ENCODE results near the gene ODC1. TPM values are rescaled to one million over a fixed set of nuclear protein-coding genes. Genes with fewer than 3 reads are reported as not detected.

ODC1 gene
- polyA plus RNA-seq: 10 to 100 TPM in 1 of 2 donors, 1 to 10 TPM in 1; 5.1 to 19.4 TPM

- WGBS, 2 donors: 0 to 1% methylated on average over 42 to 99 of the region's 99 CpGs
- Histone ChIP-seq H3K27ac (ENCODE audit: low read depth in 2 of 2, low read length in 1 of 2) (peak within 1 kb of the TSS; percentile 92 to 94), H3K4me3 (ENCODE audit: low read depth in 1 of 2, low read length in 2 of 2) (peak within 1 kb of the TSS; percentile 63 to 64), H3K36me3 (ENCODE audit: control insufficient read depth in 2 of 2, insufficient read depth in 2 of 2, low read length in 1 of 2) (peaks cover 0 to 6% of the 10 kb centered on the region in 2 donors), H3K4me1 (ENCODE audit: control insufficient read depth in 2 of 2, insufficient read depth in 2 of 2, low read length in 1 of 2) (peaks cover 0 to 4% of the 10 kb centered on the region in 2 donors), H3K9me3 (ENCODE audit: control insufficient read depth in 2 of 2, insufficient read depth in 1 of 2, low read depth in 1 of 2, low read length in 1 of 2) (no peaks in the 10 kb centered on the region), H3K27me3 (ENCODE audit: control insufficient read depth in 1 of 2, insufficient read depth in 2 of 2, low read length in 2 of 2) (no peaks in the 10 kb centered on the region)
Measured at GRCh38 chr2:10447895-10448575, at the start of gene ODC1. Gene ODC1, minus strand, starts transcription at chr2:10448327. Its CDS starts 3,295 bp downstream, at chr2:10445032.

GRCh38 chr2:10497797-10498251 is 49.7 kb upstream of the ODC1 start:
- H3K27me3 ChIP-seq (ENCODE audit: control insufficient read depth in 1 of 2, insufficient read depth in 2 of 2, low read length in 2 of 2): no peaks in the 10 kb centered on the region
- peaks cover 9 to 15% of the 10 kb centered on the region in 2 donors for H3K4me1 ChIP-seq (ENCODE audit: control insufficient read depth in 2 of 2, insufficient read depth in 2 of 2, low read length in 1 of 2)
- H3K36me3 ChIP-seq (ENCODE audit: control insufficient read depth in 2 of 2, insufficient read depth in 2 of 2, low read length in 1 of 2): no peaks in the 10 kb centered on the region
- H3K9me3 ChIP-seq (ENCODE audit: control insufficient read depth in 2 of 2, insufficient read depth in 1 of 2, low read depth in 1 of 2, low read length in 1 of 2): no peaks in the 10 kb centered on the region
- H3K4me3 ChIP-seq (ENCODE audit: low read depth in 1 of 2, low read length in 2 of 2): no peak overlapping the region
- 21 to 28% methylated on average over 23 to 24 of the region's 24 CpGs for WGBS, 2 donors
- peak overlapping the region in 1 of 2 donors; percentile 38 for H3K27ac ChIP-seq (ENCODE audit: low read depth in 2 of 2, low read length in 1 of 2)

- H3K27me3 ChIP-seq (ENCODE audit: control insufficient read depth in 1 of 2, insufficient read depth in 2 of 2, low read length in 2 of 2): no peaks in the 10 kb centered on the region
- H3K9me3 ChIP-seq (ENCODE audit: control insufficient read depth in 2 of 2, insufficient read depth in 1 of 2, low read depth in 1 of 2, low read length in 1 of 2): no peaks in the 10 kb centered on the region
- H3K4me1 ChIP-seq (ENCODE audit: control insufficient read depth in 2 of 2, insufficient read depth in 2 of 2, low read length in 1 of 2): peaks cover 9 to 15% of the 10 kb centered on the region in 2 donors
- no peak overlapping the region for H3K27ac ChIP-seq (ENCODE audit: low read depth in 2 of 2, low read length in 1 of 2)
- H3K36me3 ChIP-seq (ENCODE audit: control insufficient read depth in 2 of 2, insufficient read depth in 2 of 2, low read length in 1 of 2): no peaks in the 10 kb centered on the region
- no peak overlapping the region for H3K4me3 ChIP-seq (ENCODE audit: low read depth in 1 of 2, low read length in 2 of 2)
- WGBS, 2 donors: 77 to 86% methylated on average over 7 of the region's 7 CpGs
Measured at GRCh38 chr2:10495988-10496313, 47.8 kb upstream of the ODC1 start.

GRCh38 chr2:10495311-10495987 is 47.3 kb upstream of the ODC1 start:
- H3K36me3 ChIP-seq (ENCODE audit: control insufficient read depth in 2 of 2, insufficient read depth in 2 of 2, low read length in 1 of 2): no peaks in the 10 kb centered on the region
- WGBS, 2 donors: 75 to 83% methylated on average over 24 of the region's 24 CpGs
- H3K9me3 ChIP-seq (ENCODE audit: control insufficient read depth in 2 of 2, insufficient read depth in 1 of 2, low read depth in 1 of 2, low read length in 1 of 2): no peaks in the 10 kb centered on the region
- no peak overlapping the region for H3K4me3 ChIP-seq (ENCODE audit: low read depth in 1 of 2, low read length in 2 of 2)
- no peak overlapping the region for H3K27ac ChIP-seq (ENCODE audit: low read depth in 2 of 2, low read length in 1 of 2)
- no peaks in the 10 kb centered on the region for H3K27me3 ChIP-seq (ENCODE audit: control insufficient read depth in 1 of 2, insufficient read depth in 2 of 2, low read length in 2 of 2)
- H3K4me1 ChIP-seq (ENCODE audit: control insufficient read depth in 2 of 2, insufficient read depth in 2 of 2, low read length in 1 of 2): peaks cover 9 to 13% of the 10 kb centered on the region in 2 donors

- H3K36me3 ChIP-seq (ENCODE audit: control insufficient read depth in 2 of 2, insufficient read depth in 2 of 2, low read length in 1 of 2): no peaks in the 10 kb centered on the region
- H3K9me3 ChIP-seq (ENCODE audit: control insufficient read depth in 2 of 2, insufficient read depth in 1 of 2, low read depth in 1 of 2, low read length in 1 of 2): no peaks in the 10 kb centered on the region
- WGBS, 2 donors: 84 to 85% methylated on average over 13 of the region's 13 CpGs
- H3K27ac ChIP-seq (ENCODE audit: low read depth in 2 of 2, low read length in 1 of 2): no peak overlapping the region
- H3K4me3 ChIP-seq (ENCODE audit: low read depth in 1 of 2, low read length in 2 of 2): no peak overlapping the region
- H3K27me3 ChIP-seq (ENCODE audit: control insufficient read depth in 1 of 2, insufficient read depth in 2 of 2, low read length in 2 of 2): no peaks in the 10 kb centered on the region
- H3K4me1 ChIP-seq (ENCODE audit: control insufficient read depth in 2 of 2, insufficient read depth in 2 of 2, low read length in 1 of 2): peaks cover 7 to 13% of the 10 kb centered on the region in 2 donors
Measured at GRCh38 chr2:10494351-10495066, 46.4 kb upstream of the ODC1 start.

GRCh38 chr2:10493634-10494281 is 45.6 kb upstream of the ODC1 start:
- Histone ChIP-seq H3K4me1 (ENCODE audit: control insufficient read depth in 2 of 2, insufficient read depth in 2 of 2, low read length in 1 of 2) (peaks cover 7 to 13% of the 10 kb centered on the region in 2 donors), H3K9me3 (ENCODE audit: control insufficient read depth in 2 of 2, insufficient read depth in 1 of 2, low read depth in 1 of 2, low read length in 1 of 2) (no peaks in the 10 kb centered on the region), H3K27ac (ENCODE audit: low read depth in 2 of 2, low read length in 1 of 2) (peak overlapping the region; percentile 4 to 53), H3K4me3 (ENCODE audit: low read depth in 1 of 2, low read length in 2 of 2) (no peak overlapping the region), H3K36me3 (ENCODE audit: control insufficient read depth in 2 of 2, insufficient read depth in 2 of 2, low read length in 1 of 2) (no peaks in the 10 kb centered on the region), H3K27me3 (ENCODE audit: control insufficient read depth in 1 of 2, insufficient read depth in 2 of 2, low read length in 2 of 2) (no peaks in the 10 kb centered on the region)
- 44 to 50% methylated on average over 22 of the region's 22 CpGs for WGBS, 2 donors

- H3K9me3 ChIP-seq (ENCODE audit: control insufficient read depth in 2 of 2, insufficient read depth in 1 of 2, low read depth in 1 of 2, low read length in 1 of 2): no peaks in the 10 kb centered on the region
- no peaks in the 10 kb centered on the region for H3K27me3 ChIP-seq (ENCODE audit: control insufficient read depth in 1 of 2, insufficient read depth in 2 of 2, low read length in 2 of 2)
- no peaks in the 10 kb centered on the region for H3K36me3 ChIP-seq (ENCODE audit: control insufficient read depth in 2 of 2, insufficient read depth in 2 of 2, low read length in 1 of 2)
- H3K4me1 ChIP-seq (ENCODE audit: control insufficient read depth in 2 of 2, insufficient read depth in 2 of 2, low read length in 1 of 2): peaks cover 7 to 12% of the 10 kb centered on the region in 2 donors
- H3K27ac ChIP-seq (ENCODE audit: low read depth in 2 of 2, low read length in 1 of 2): peak overlapping the region; percentile 4 to 53
- no peak overlapping the region for H3K4me3 ChIP-seq (ENCODE audit: low read depth in 1 of 2, low read length in 2 of 2)
- 58 to 64% methylated on average over 5 of the region's 5 CpGs for WGBS, 2 donors
Measured at GRCh38 chr2:10493075-10493633, 45.0 kb upstream of the ODC1 start.

- Histone ChIP-seq H3K36me3 (ENCODE audit: control insufficient read depth in 2 of 2, insufficient read depth in 2 of 2, low read length in 1 of 2) (no peaks in the 10 kb centered on the region), H3K4me1 (ENCODE audit: control insufficient read depth in 2 of 2, insufficient read depth in 2 of 2, low read length in 1 of 2) (peaks cover 7 to 10% of the 10 kb centered on the region in 2 donors), H3K27me3 (ENCODE audit: control insufficient read depth in 1 of 2, insufficient read depth in 2 of 2, low read length in 2 of 2) (no peaks in the 10 kb centered on the region), H3K9me3 (ENCODE audit: control insufficient read depth in 2 of 2, insufficient read depth in 1 of 2, low read depth in 1 of 2, low read length in 1 of 2) (no peaks in the 10 kb centered on the region), H3K27ac (ENCODE audit: low read depth in 2 of 2, low read length in 1 of 2) (no peak overlapping the region), H3K4me3 (ENCODE audit: low read depth in 1 of 2, low read length in 2 of 2) (no peak overlapping the region)
- 84 to 94% methylated on average over 8 of the region's 8 CpGs for WGBS, 2 donors
Measured at GRCh38 chr2:10490806-10491291, 42.7 kb upstream of the ODC1 start.

Data from esophagus (tissue), 2 donors.